Neural progenitor cell (in vitro differentiated cells): Measurements from ENCODE around the gene GREB1L.

Source experiments
- EZH2 ChIP-seq: fragments of 200-600 bp; sonication (generic); IDR thresholded peaks from 2 replicates; pipeline ENCODE4 v1.6.1; 2017; ENCODE audit warnings: antibody characterized with exemption, mild to moderate bottlenecking, moderate library complexity
- EZH2phosphoT487 ChIP-seq: fragments of 200-600 bp; sonication (generic); IDR thresholded peaks from 2 replicates; pipeline ENCODE4 v1.6.1; 2017; ENCODE audit warnings: antibody characterized with exemption
- TF ChIP-seq, protein P1 (sequence below): fragments of 200-600 bp; sonication (generic); IDR thresholded peaks from 2 replicates; pipeline ENCODE4 v1.5.1; 2017; ENCODE audit warnings: antibody characterized with exemption, mild to moderate bottlenecking

- TF ChIP-seq, protein P1, sequence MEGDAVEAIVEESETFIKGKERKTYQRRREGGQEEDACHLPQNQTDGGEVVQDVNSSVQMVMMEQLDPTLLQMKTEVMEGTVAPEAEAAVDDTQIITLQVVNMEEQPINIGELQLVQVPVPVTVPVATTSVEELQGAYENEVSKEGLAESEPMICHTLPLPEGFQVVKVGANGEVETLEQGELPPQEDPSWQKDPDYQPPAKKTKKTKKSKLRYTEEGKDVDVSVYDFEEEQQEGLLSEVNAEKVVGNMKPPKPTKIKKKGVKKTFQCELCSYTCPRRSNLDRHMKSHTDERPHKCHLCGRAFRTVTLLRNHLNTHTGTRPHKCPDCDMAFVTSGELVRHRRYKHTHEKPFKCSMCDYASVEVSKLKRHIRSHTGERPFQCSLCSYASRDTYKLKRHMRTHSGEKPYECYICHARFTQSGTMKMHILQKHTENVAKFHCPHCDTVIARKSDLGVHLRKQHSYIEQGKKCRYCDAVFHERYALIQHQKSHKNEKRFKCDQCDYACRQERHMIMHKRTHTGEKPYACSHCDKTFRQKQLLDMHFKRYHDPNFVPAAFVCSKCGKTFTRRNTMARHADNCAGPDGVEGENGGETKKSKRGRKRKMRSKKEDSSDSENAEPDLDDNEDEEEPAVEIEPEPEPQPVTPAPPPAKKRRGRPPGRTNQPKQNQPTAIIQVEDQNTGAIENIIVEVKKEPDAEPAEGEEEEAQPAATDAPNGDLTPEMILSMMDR, result no peak
- TF ChIP-seq EZH2, result no peak
- TF ChIP-seq EZH2phosphoT487, result no peak
Observed at GRCh38 chr18:21472741-21473140, 230.7 kb downstream of the GREB1L start.
